HL-60 (cell line): ENCODE measurements around the gene ZDHHC4.

Source experiments
- DNase-seq, 2 experiments: peaks; one replicate each; pipeline ENCODE4 v3.0.0-alpha.2; 2010 to 2020; ENCODE audit warnings: low read depth in 1 of 2, low spot score in 1 of 2
- H3K27ac ChIP-seq: fragments of 250-450 bp; sonication (Bioruptor Pico); replicated peaks from 2 replicates; pipeline ENCODE4 v1.5.1; 2020; ENCODE audit warnings: mild to moderate bottlenecking, moderate library complexity
- H3K27me3 ChIP-seq: fragments of 250-450 bp; sonication (Bioruptor Pico); 2 replicates; pipeline ENCODE4 v1.5.1; 2021; ENCODE audit warnings: mild to moderate bottlenecking, moderate library complexity; ENCODE audit not compliant: insufficient read depth, poor library complexity, severe bottlenecking
- H3K4me3 ChIP-seq: replicated peaks from 2 replicates; pipeline ENCODE4 v1.5.1; 2011; ENCODE audit warnings: mild to moderate bottlenecking, control low read depth, low read length; ENCODE audit not compliant: insufficient read depth
- GABPA ChIP-seq: IDR thresholded peaks from 2 replicates; pipeline ENCODE4 v1.6.1; 2012; ENCODE audit warnings: low read depth
- POLR2AphosphoS5 ChIP-seq: IDR thresholded peaks from 2 replicates; pipeline ENCODE4 v1.6.1; 2012; ENCODE audit warnings: low read depth
- SPI1 ChIP-seq: IDR thresholded peaks from 2 replicates; pipeline ENCODE4 v1.6.1; 2012; ENCODE audit warnings: low read depth, mild to moderate bottlenecking, borderline replicate concordance
- TF ChIP-seq, protein P1 (sequence below): IDR thresholded peaks from one replicate; pipeline ENCODE4 v1.5.1; 2011; ENCODE audit warnings: low read length, control low read depth, inconsistent platforms; ENCODE audit not compliant: insufficient read depth
- TF ChIP-seq, protein P2 (sequence below): IDR thresholded peaks from 2 replicates; pipeline ENCODE4 v1.6.1; 2012; ENCODE audit warnings: low read depth; ENCODE audit not compliant: insufficient replicate concordance

Gene ZDHHC4

DNA sequence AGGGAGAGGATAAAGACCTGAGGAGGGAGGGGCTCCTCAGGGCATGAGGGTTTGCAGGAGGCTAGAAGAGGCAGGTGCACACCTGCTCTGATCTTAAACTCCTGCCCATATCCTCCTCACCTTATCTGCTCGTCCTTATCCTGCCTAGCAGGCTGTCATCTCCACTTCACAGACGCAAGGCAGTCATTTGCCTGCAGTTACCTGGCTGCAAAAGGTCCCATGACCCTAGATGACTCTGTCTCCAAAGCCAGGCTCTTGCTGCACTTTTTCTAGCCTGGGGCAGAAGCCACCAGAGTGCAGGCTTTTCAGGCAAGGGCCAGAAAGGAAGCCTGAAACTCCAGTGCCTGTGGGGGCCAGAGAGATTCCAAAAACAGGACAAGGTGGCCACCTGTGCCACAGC lies 36.5 kb downstream of the ZDHHC4 start:
- no peak overlapping the region for H3K4me3 ChIP-seq
- peaks cover 24% of the 10 kb centered on the region for H3K27me3 ChIP-seq
- TF ChIP-seq, protein P1, sequence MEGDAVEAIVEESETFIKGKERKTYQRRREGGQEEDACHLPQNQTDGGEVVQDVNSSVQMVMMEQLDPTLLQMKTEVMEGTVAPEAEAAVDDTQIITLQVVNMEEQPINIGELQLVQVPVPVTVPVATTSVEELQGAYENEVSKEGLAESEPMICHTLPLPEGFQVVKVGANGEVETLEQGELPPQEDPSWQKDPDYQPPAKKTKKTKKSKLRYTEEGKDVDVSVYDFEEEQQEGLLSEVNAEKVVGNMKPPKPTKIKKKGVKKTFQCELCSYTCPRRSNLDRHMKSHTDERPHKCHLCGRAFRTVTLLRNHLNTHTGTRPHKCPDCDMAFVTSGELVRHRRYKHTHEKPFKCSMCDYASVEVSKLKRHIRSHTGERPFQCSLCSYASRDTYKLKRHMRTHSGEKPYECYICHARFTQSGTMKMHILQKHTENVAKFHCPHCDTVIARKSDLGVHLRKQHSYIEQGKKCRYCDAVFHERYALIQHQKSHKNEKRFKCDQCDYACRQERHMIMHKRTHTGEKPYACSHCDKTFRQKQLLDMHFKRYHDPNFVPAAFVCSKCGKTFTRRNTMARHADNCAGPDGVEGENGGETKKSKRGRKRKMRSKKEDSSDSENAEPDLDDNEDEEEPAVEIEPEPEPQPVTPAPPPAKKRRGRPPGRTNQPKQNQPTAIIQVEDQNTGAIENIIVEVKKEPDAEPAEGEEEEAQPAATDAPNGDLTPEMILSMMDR = no peak
- TF ChIP-seq, protein P2, sequence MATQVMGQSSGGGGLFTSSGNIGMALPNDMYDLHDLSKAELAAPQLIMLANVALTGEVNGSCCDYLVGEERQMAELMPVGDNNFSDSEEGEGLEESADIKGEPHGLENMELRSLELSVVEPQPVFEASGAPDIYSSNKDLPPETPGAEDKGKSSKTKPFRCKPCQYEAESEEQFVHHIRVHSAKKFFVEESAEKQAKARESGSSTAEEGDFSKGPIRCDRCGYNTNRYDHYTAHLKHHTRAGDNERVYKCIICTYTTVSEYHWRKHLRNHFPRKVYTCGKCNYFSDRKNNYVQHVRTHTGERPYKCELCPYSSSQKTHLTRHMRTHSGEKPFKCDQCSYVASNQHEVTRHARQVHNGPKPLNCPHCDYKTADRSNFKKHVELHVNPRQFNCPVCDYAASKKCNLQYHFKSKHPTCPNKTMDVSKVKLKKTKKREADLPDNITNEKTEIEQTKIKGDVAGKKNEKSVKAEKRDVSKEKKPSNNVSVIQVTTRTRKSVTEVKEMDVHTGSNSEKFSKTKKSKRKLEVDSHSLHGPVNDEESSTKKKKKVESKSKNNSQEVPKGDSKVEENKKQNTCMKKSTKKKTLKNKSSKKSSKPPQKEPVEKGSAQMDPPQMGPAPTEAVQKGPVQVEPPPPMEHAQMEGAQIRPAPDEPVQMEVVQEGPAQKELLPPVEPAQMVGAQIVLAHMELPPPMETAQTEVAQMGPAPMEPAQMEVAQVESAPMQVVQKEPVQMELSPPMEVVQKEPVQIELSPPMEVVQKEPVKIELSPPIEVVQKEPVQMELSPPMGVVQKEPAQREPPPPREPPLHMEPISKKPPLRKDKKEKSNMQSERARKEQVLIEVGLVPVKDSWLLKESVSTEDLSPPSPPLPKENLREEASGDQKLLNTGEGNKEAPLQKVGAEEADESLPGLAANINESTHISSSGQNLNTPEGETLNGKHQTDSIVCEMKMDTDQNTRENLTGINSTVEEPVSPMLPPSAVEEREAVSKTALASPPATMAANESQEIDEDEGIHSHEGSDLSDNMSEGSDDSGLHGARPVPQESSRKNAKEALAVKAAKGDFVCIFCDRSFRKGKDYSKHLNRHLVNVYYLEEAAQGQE = no peak
- TF ChIP-seq POLR2AphosphoS5 (no peak), GABPA (no peak), SPI1 (no peak)
- H3K27ac ChIP-seq = no peak overlapping the region
- no peak for DNase-seq

DNA sequence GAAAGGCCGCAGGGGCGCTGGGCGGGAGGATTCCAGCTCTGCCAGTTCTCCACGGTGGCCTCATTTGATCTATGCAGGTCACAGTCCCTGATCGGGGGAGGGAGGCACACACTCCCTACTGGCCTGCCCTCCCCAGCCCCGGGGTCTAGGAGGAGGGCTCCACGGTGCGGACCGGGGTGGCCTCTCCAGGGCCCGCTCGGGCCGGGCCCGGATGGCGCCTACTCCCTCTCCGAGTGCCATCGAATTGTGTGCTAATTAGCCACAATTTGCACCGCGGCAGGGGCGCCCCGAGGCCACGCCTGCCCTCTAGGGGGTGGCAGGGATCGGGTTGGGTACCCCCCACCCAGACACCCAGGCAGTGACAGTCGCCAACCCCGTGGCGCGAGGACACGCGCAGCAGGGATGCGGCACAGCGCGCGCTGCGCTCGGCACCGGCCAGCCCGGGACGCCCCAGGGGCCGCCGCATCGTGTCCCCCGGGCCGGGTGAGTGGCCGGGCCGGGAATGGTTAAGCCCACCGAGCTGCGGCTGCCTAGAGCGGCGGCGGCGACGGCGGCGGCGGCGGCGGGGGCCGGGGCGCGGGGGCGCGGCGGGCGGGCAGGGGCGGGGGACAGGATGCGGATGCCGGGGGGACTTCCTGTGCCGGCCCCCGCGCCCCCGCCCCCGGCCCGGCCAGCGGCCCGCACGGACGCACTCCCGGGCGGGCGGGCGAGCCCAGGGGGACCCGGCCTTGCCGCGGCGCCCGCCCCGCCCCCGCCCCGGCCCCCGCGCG lies 37.9 kb downstream of the ZDHHC4 start, which contains the start of gene ZNF853:
TSS of gene ZNF853 (plus strand) at position 658 of the 770 bp plus-strand sequence. CDS start 565 bp downstream, outside the sequence.
- H3K27me3 ChIP-seq = peaks cover 24% of the 10 kb centered on the region
- no peak for DNase-seq
- H3K27ac ChIP-seq = no peak within 1 kb of the TSS
- H3K4me3 ChIP-seq = 0 out of 2 replicates have a peak within 1 kb of the TSS, but pooled peaks have one; percentile 19
- TF ChIP-seq, protein P2 = no peak
- TF ChIP-seq, protein P1 = no peak
- no peak for TF ChIP-seq POLR2AphosphoS5
- no peak for TF ChIP-seq SPI1
- no peak for TF ChIP-seq GABPA

DNA sequence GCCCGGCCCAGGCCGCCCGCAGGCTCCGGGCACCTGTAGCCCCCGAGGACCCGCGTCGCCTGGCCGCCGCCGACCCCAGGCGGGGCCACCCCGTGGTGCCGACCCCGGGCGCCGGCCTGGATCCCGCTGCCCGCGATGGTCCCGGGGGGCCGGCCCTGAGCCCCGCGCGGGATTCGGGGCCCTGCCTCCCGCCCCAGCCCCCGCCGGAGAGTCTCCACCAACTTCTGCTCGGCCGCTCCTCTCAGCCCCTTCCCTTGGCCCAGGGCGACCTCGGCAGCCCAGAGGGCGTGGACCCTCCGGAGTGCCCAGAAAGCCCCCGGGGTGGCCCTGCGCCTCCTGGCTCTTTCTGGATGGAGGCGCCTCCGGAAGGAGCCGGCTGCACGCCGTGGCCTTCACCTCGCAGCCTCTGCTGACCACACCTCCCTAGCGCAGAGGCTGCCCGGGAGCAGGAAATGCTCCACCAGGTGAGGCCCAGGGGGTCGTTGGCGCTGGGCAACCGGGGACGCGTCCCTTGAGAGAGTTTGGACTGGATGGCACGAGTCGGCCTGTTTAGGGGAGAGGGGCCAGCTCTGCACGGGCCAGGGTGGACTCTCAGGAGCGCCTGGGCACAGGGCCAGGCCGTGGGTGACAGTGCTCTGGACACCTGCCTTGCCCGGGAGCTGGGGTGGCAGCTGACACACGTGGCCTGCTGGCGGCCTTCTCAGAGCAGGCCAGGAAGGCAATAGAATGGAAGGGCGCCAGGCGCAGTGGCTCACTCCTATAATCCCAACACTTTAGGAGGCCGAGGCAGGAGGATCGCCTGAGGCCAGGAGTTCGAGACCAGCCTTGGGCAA lies 38.7 kb downstream of the ZDHHC4 start:
- Histone ChIP-seq H3K27me3 (peaks cover 24% of the 10 kb centered on the region), H3K27ac (no peak overlapping the region), H3K4me3 (no peak overlapping the region)
- no peak for DNase-seq
- TF ChIP-seq, protein P2 = no peak
- TF ChIP-seq SPI1 (no peak), POLR2AphosphoS5 (no peak), GABPA (no peak)
- TF ChIP-seq, protein P1 = no peak
